Right cardiac atrium (tissue), 5 donors: Measurements from ENCODE around the gene CLDN24. TPM values are rescaled to one million over a fixed set of nuclear protein-coding genes. Genes with fewer than 3 reads are reported as not detected.
A peak's percentile ranks its signal among the peaks of the same experiment; 100 is the strongest.

Experiments used
- ATAC-seq, 2 donors: fragments of 200-7000 bp; cut with Tn5 transposase; one replicate each; pipeline versions ENCODE4 v1.8.0 to v1.9.1; 2020; ENCODE audit warnings: moderate library complexity in 2 of 2, mild to moderate bottlenecking in 1 of 2
- DNase-seq, 3 donors: peaks; one replicate each; pipeline ENCODE4 v3.0.0-alpha.2; 2020
- H3K27ac ChIP-seq: one replicate; pipeline ENCODE4 v1.5.1; 2013; ENCODE audit warnings: mild to moderate bottlenecking, low read length, control low read depth, moderate library complexity
- H3K27me3 ChIP-seq: one replicate; pipeline ENCODE4 v1.6.1; 2013; ENCODE audit not compliant: control insufficient read depth, insufficient read depth
- H3K4me1 ChIP-seq: one replicate; pipeline ENCODE4 v1.6.1; 2013; ENCODE audit warnings: low read length; ENCODE audit not compliant: control insufficient read depth, insufficient read depth
- H3K4me3 ChIP-seq: one replicate; pipeline ENCODE4 v1.5.1; 2013; ENCODE audit warnings: low read length, control low read depth
- H3K9me3 ChIP-seq: one replicate; pipeline ENCODE4 v1.6.1; 2013; ENCODE audit warnings: low read length; ENCODE audit not compliant: control insufficient read depth
- WGBS: extraction: QIAGEN DNeasy Blood & Tissue Kit; methylation state at CpG from one replicate; pipeline ENCODE4 v1.1.7; 2013; 5-methylcytosine and 5-hydroxymethylcytosine counted together
- intact Hi-C, 4 donors: fragments of 100-400 bp; cut with DNase I; formaldehyde crosslinking; loops; one replicate each; pipeline versions ENCODE4 v1.11.0 to v1.14.0; 2022 to 2023
- polyA plus RNA-seq: library from polyadenylated mRNA; stranded (reverse); fragments of 200-250 nt; gene quantifications from one replicate; pipeline ENCODE4 v1.2.3, GENCODE V29; 2013
- total RNA-seq, 4 donors: library from RNA; stranded (reverse); fragmentation: NEBNext Ultra II Directional; extraction: Animal tissue kit (Norgen Biotek cat#: 25700); gene quantifications; one replicate each; pipeline ENCODE4 v1.2.1, GENCODE V29; 2021
- donor health status: healthy with polysubstance abuse.
- donor health status: DM: no; HTN: yes; CAD: no.
- donor health status: DM: no; HTN: no; CAD: no.
- donor health status: DM: no; HTN: yes; CAD: no; lungs with severe emphysema.
- donor health status: DM: yes; HTN: yes; CAD: no.

The CLDN24 gene
- total and polyA plus RNA-seq, 5 donors = not detected

GRCh38 chr4:183345261-183345660 is 23.0 kb upstream of the CLDN24 start:
- DNase-seq (no peak), ATAC-seq (no peak)
- intact Hi-C loops = no loop called here

GRCh38 chr4:183344523-183345255 is 22.5 kb upstream of the CLDN24 start:
- no peaks in the 10 kb centered on the region for H3K4me1 ChIP-seq
- no peaks in the 10 kb centered on the region for H3K9me3 ChIP-seq
- H3K4me3 ChIP-seq = no peak overlapping the region
- no peaks in the 10 kb centered on the region for H3K27me3 ChIP-seq
- no peak overlapping the region for H3K27ac ChIP-seq
- intact Hi-C loops = no loop called here
- no peak for ATAC-seq
- 88% methylated on average over 15 of the region's 15 CpGs for WGBS
- DNase-seq = no peak

More at GRCh38 chr4:183345261-183345660, 23.0 kb upstream of the CLDN24 start:
- no peaks in the 10 kb centered on the region for H3K9me3 ChIP-seq
- no peak overlapping the region for H3K27ac ChIP-seq
- H3K4me1 ChIP-seq = no peaks in the 10 kb centered on the region
- H3K4me3 ChIP-seq = no peak overlapping the region
- 87% methylated on average over 4 of the region's 4 CpGs for WGBS
- H3K27me3 ChIP-seq = no peaks in the 10 kb centered on the region

GRCh38 chr4:183343730-183344129 is 21.5 kb upstream of the CLDN24 start:
- Histone ChIP-seq H3K27ac (no peak overlapping the region), H3K27me3 (no peaks in the 10 kb centered on the region), H3K9me3 (no peaks in the 10 kb centered on the region), H3K4me3 (no peak overlapping the region), H3K4me1 (no peaks in the 10 kb centered on the region)
- intact Hi-C loops = no loop called here
- no peak for ATAC-seq
- WGBS = 88% methylated on average over 7 of the region's 7 CpGs
- DNase-seq = no peak

- ATAC-seq (peak; percentile 54 to 55), DNase-seq (peak in 2 of 3 donors; percentile 59 to 62)
- no peaks in the 10 kb centered on the region for H3K9me3 ChIP-seq
- intact Hi-C loops = no loop called here
- H3K27ac ChIP-seq = no peak overlapping the region
- H3K27me3 ChIP-seq = no peaks in the 10 kb centered on the region
- peak overlapping the region; percentile 17 for H3K4me3 ChIP-seq
- H3K4me1 ChIP-seq = no peaks in the 10 kb centered on the region
- 32% methylated on average over 40 of the region's 40 CpGs for WGBS
Observed at GRCh38 chr4:183342541-183343533, 20.6 kb upstream of the CLDN24 start.

- H3K4me1 ChIP-seq = peaks cover 4% of the 10 kb centered on the region
- no peak for DNase-seq
- no peak overlapping the region for H3K27ac ChIP-seq
- WGBS = 85% methylated on average over 7 of the region's 7 CpGs
- no peaks in the 10 kb centered on the region for H3K9me3 ChIP-seq
- ATAC-seq = no peak
- no peak overlapping the region for H3K4me3 ChIP-seq
- H3K27me3 ChIP-seq = no peaks in the 10 kb centered on the region
- intact Hi-C loops = no loop called here
Observed at GRCh38 chr4:183337833-183338232, 15.6 kb upstream of the CLDN24 start.

- peaks cover 4% of the 10 kb centered on the region for H3K4me1 ChIP-seq
- no peak for DNase-seq
- H3K27ac ChIP-seq = no peak overlapping the region
- intact Hi-C loops = no loop called here
- H3K9me3 ChIP-seq = no peaks in the 10 kb centered on the region
- ATAC-seq = no peak
- H3K27me3 ChIP-seq = no peaks in the 10 kb centered on the region
- H3K4me3 ChIP-seq = no peak overlapping the region
- 79% methylated on average over 9 of the region's 9 CpGs for WGBS
Observed at GRCh38 chr4:183337349-183337748, 15.1 kb upstream of the CLDN24 start.

- intact Hi-C loops = no loop called here
- Histone ChIP-seq H3K27ac (no peak overlapping the region), H3K27me3 (no peaks in the 10 kb centered on the region), H3K9me3 (no peaks in the 10 kb centered on the region), H3K4me3 (no peak overlapping the region), H3K4me1 (peaks cover 4% of the 10 kb centered on the region)
- peak in 1 of 2 donors; percentile 47 for ATAC-seq
- 52% methylated on average over 3 of the region's 3 CpGs for WGBS
- no peak for DNase-seq
Observed at GRCh38 chr4:183335369-183335940, 13.2 kb upstream of the CLDN24 start.

- intact Hi-C loops = no loop called here
- DNase-seq = no peak
- no peak for ATAC-seq
- Histone ChIP-seq H3K4me3 (no peak overlapping the region), H3K27me3 (no peaks in the 10 kb centered on the region), H3K9me3 (no peaks in the 10 kb centered on the region), H3K27ac (no peak overlapping the region), H3K4me1 (peaks cover 4% of the 10 kb centered on the region)
- 88% methylated on average over 6 of the region's 6 CpGs for WGBS
Observed at GRCh38 chr4:183333983-183334382, 11.8 kb upstream of the CLDN24 start.

- 91% methylated on average over 9 of the region's 9 CpGs for WGBS
- no peak for ATAC-seq
- H3K4me3 ChIP-seq = no peak overlapping the region
Observed at GRCh38 chr4:183333202-183333601, 11.0 kb upstream of the CLDN24 start.

GRCh38 chr4:183332447-183332846 is 10.2 kb upstream of the CLDN24 start:
- Histone ChIP-seq H3K9me3 (no peaks in the 10 kb centered on the region), H3K27ac (no peak overlapping the region), H3K27me3 (no peaks in the 10 kb centered on the region), H3K4me3 (no peak overlapping the region), H3K4me1 (peaks cover 4% of the 10 kb centered on the region)
- WGBS = 72% methylated on average over 11 of the region's 11 CpGs
- no peak for ATAC-seq
- no peak for DNase-seq
- intact Hi-C loops = no loop called here

More at GRCh38 chr4:183333202-183333601, 11.0 kb upstream of the CLDN24 start:
- no peaks in the 10 kb centered on the region for H3K9me3 ChIP-seq
- H3K4me1 ChIP-seq = peaks cover 4% of the 10 kb centered on the region
- no peak overlapping the region for H3K27ac ChIP-seq
- H3K27me3 ChIP-seq = no peaks in the 10 kb centered on the region
- no peak for DNase-seq
- intact Hi-C loops = no loop called here

GRCh38 chr4:183330841-183331240 is 8.6 kb upstream of the CLDN24 start:
- Histone ChIP-seq H3K9me3 (no peaks in the 10 kb centered on the region), H3K27me3 (no peaks in the 10 kb centered on the region)
- 92% methylated on average over 2 of the region's 2 CpGs for WGBS

More at GRCh38 chr4:183330841-183331240, 8.6 kb upstream of the CLDN24 start:
- DNase-seq (no peak), ATAC-seq (no peak)
- peaks cover 4% of the 10 kb centered on the region for H3K4me1 ChIP-seq
- no peak overlapping the region for H3K4me3 ChIP-seq
- H3K27ac ChIP-seq = no peak overlapping the region
- intact Hi-C loops = no loop called here
